IPS-18a (cell line): Measurements from ENCODE around the gene PHF21A.

ENCODE experiments used
- H3K27ac ChIP-seq: one replicate; pipeline ENCODE4 v1.5.1; 2013; ENCODE audit warnings: low read length
- H3K27me3 ChIP-seq: one replicate; pipeline ENCODE4 v1.6.1; 2013; ENCODE audit warnings: mild to moderate bottlenecking, low read length; ENCODE audit not compliant: control insufficient read depth, insufficient read depth
- H3K36me3 ChIP-seq: one replicate; pipeline ENCODE4 v1.6.1; 2013; ENCODE audit warnings: low read depth, low read length; ENCODE audit not compliant: control insufficient read depth
- H3K4me1 ChIP-seq: one replicate; pipeline ENCODE4 v1.6.1; 2013; ENCODE audit warnings: low read depth, low read length; ENCODE audit not compliant: control insufficient read depth
- H3K4me3 ChIP-seq: one replicate; pipeline ENCODE4 v1.5.1; 2013; ENCODE audit warnings: low read length
- H3K9ac ChIP-seq: one replicate; pipeline ENCODE4 v1.6.1; 2013; ENCODE audit warnings: mild to moderate bottlenecking, low read length, moderate library complexity
- H3K9me3 ChIP-seq: one replicate; pipeline ENCODE4 v1.6.1; 2013; ENCODE audit warnings: low read depth, low read length; ENCODE audit not compliant: control insufficient read depth

PHF21A gene

DNA sequence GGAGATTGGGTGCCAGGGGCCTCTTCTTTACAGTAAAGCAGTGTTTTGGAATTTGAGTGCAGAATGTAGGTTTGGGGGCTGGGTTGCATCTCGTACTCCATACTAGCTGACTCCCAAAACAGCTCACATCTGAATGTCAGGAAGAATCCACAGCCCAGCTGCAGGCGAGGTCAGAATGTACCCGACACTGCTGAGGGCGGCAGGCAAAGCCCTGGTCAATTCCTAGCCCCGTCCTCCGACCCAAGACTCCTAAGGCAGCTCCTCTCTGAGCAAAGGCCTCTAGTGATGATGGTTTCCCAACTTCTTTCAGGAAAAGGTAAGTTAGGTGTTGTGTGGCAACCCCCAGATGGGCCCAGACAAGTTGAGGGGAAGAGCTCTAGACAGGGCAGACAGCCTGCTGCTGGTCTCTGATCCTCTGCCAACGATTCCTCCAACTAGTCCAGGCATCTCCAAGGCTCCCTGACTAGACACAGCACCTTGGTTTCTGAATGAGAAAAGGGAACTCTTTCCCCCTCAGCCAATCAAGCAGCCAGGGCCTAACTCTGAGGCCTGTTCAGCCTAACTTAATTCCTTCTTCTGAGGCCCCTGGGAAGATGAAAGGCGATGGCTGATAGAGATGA, 190.2 kb downstream of the PHF21A start:
- peaks cover 46% of the 10 kb centered on the region for H3K36me3 ChIP-seq
- H3K27ac ChIP-seq = no peak overlapping the region
- H3K9ac ChIP-seq = no peak overlapping the region
- no peak overlapping the region for H3K4me3 ChIP-seq
- no peaks in the 10 kb centered on the region for H3K27me3 ChIP-seq
- H3K4me1 ChIP-seq = no peaks in the 10 kb centered on the region
- H3K9me3 ChIP-seq = no peaks in the 10 kb centered on the region

GRCh38 chr11:45930031-45930794, 191.0 kb downstream of the PHF21A start:
- Histone ChIP-seq H3K36me3 (peaks cover 38% of the 10 kb centered on the region), H3K9me3 (no peaks in the 10 kb centered on the region), H3K27ac (no peak overlapping the region), H3K9ac (no peak overlapping the region), H3K27me3 (no peaks in the 10 kb centered on the region), H3K4me3 (no peak overlapping the region), H3K4me1 (no peaks in the 10 kb centered on the region)

DNA sequence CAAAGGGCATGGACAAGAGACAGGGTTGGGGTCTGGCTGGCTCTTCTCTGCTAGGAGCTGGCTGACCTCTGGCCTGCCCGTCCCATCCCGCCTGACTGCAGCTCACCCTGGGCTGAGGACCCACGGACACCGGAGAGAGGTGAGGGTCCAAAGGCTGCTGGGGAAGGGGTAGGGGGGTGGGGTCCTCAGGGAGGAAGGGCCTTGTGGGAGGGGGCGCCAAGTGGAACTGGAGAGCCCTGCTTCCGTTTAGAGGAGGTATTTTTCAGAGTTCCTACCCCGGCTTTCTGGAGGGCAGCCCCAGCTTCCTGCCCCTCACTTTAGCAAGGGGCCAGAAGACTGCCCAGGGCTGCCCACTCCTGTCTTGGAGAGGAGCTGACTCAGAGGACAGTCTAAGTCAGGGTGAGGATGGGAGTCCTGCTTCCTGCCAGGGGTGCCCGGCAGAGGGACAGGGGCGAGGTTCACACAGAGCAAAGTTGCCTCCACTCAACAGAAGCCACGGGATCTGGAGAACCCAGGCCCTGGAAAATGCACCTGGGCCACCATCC, 191.7 kb downstream of the PHF21A start:
- no peak overlapping the region for H3K9ac ChIP-seq
- H3K27me3 ChIP-seq = no peaks in the 10 kb centered on the region
- peaks cover 36% of the 10 kb centered on the region for H3K36me3 ChIP-seq
- no peaks in the 10 kb centered on the region for H3K4me1 ChIP-seq
- no peaks in the 10 kb centered on the region for H3K9me3 ChIP-seq
- H3K27ac ChIP-seq = no peak overlapping the region
- H3K4me3 ChIP-seq = no peak overlapping the region

DNA sequence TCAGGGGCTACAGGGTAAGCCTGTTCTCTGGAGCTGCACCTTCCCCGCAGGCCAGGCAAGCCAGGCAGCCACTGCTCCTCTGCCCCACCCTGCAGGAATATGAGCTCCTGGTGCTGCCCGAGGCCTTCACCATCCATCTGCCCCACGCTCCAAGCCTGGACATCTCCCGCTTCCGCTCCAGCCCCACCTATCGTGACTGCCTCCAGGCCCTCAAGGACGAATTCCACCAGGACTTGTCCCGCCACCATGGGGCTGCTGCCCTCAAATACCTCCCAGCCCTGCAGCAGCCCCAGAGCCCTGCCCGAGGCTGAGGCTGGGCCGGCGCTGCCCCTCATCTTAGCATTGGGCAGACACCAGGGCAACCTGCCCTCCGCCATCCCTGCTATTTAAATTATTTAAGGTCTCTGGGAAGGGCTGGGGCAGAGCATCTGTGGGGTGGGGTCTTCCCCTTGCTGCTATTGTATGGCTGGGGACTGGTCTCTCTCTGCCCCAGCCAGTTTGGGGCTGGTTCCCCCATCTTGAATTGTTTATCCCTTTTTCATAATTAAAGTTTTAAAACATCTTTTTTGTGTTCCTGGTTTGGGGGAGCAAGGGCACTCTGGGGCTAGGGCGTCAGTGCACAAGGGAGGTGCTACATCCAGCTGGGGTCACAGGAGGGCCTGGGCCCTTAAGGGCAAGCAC, 192.6 kb downstream of the PHF21A start:
- H3K9ac ChIP-seq = no peak overlapping the region
- peaks cover 31% of the 10 kb centered on the region for H3K36me3 ChIP-seq

GRCh38 chr11:45927684-45928413, 193.4 kb downstream of the PHF21A start:
- Histone ChIP-seq H3K4me3 (no peak overlapping the region), H3K27ac (no peak overlapping the region), H3K27me3 (peaks cover 5% of the 10 kb centered on the region), H3K9ac (no peak overlapping the region), H3K36me3 (peaks cover 23% of the 10 kb centered on the region), H3K9me3 (no peaks in the 10 kb centered on the region), H3K4me1 (no peaks in the 10 kb centered on the region)

More for the DNA sequence above, 192.6 kb downstream of the PHF21A start:
- Histone ChIP-seq H3K27ac (no peak overlapping the region), H3K4me3 (no peak overlapping the region), H3K4me1 (no peaks in the 10 kb centered on the region), H3K27me3 (no peaks in the 10 kb centered on the region), H3K9me3 (no peaks in the 10 kb centered on the region)

DNA sequence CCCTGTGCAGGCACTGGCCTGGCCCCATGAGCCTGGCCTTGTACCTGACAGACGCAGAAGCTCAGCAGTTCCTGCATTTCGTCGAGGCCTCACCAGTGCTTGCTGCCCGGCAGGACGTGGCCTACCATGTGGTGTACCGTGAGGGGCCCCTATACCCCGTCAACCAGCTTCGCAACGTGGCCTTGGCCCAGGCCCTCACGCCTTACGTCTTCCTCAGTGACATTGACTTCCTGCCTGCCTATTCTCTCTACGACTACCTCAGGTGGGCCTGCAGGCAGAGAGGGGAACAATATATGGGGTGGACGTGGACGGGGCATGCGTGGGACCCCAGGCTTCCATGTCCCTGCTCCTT, 193.9 kb downstream of the PHF21A start:
- no peak overlapping the region for H3K27ac ChIP-seq
- peaks cover 22% of the 10 kb centered on the region for H3K36me3 ChIP-seq
- H3K9ac ChIP-seq = no peak overlapping the region
- no peaks in the 10 kb centered on the region for H3K9me3 ChIP-seq
- H3K27me3 ChIP-seq = peaks cover 5% of the 10 kb centered on the region
- no peak overlapping the region for H3K4me3 ChIP-seq
- no peaks in the 10 kb centered on the region for H3K4me1 ChIP-seq

- Histone ChIP-seq H3K27me3 (peaks cover 5% of the 10 kb centered on the region), H3K9ac (no peak overlapping the region), H3K36me3 (peaks cover 22% of the 10 kb centered on the region), H3K9me3 (no peaks in the 10 kb centered on the region), H3K27ac (no peak overlapping the region), H3K4me3 (no peak overlapping the region), H3K4me1 (no peaks in the 10 kb centered on the region)
Observed at GRCh38 chr11:45926536-45927331, 194.5 kb downstream of the PHF21A start.

- H3K27ac ChIP-seq = no peak overlapping the region
- H3K4me3 ChIP-seq = no peak overlapping the region
- peaks cover 5% of the 10 kb centered on the region for H3K4me1 ChIP-seq
- peaks cover 9% of the 10 kb centered on the region for H3K27me3 ChIP-seq
- H3K9me3 ChIP-seq = no peaks in the 10 kb centered on the region
- H3K36me3 ChIP-seq = peaks cover 22% of the 10 kb centered on the region
- no peak overlapping the region for H3K9ac ChIP-seq
Observed at GRCh38 chr11:45926001-45926401, 195.3 kb downstream of the PHF21A start.

DNA sequence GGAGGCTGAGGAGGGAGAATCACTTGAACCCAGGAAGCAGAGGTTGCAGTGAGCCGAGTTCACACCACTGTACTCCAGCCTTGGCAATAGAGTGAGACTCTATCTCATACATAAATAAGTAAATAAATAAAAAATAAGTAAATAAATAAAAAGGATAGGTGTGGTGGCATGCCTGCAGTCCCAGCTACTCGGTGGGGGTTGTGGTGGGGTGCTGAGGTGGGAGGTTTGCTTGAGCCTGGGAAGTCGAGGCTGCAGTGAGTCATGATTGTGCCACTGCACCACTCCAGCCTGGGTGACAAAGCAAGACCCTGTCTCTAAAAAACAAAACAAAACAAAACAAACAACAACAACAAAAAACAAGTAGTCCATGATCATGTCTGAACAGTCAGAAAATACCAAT, 195.7 kb downstream of the PHF21A start:
- Histone ChIP-seq H3K27ac (no peak overlapping the region), H3K36me3 (peaks cover 22% of the 10 kb centered on the region), H3K4me1 (peaks cover 9% of the 10 kb centered on the region), H3K4me3 (no peak overlapping the region), H3K27me3 (peaks cover 14% of the 10 kb centered on the region), H3K9me3 (no peaks in the 10 kb centered on the region), H3K9ac (no peak overlapping the region)

- Histone ChIP-seq H3K9me3 (no peaks in the 10 kb centered on the region), H3K36me3 (peaks cover 22% of the 10 kb centered on the region), H3K4me3 (no peak overlapping the region), H3K9ac (no peak overlapping the region), H3K4me1 (peaks cover 16% of the 10 kb centered on the region), H3K27me3 (peaks cover 15% of the 10 kb centered on the region), H3K27ac (no peak overlapping the region)
Observed at GRCh38 chr11:45924927-45925326, 196.3 kb downstream of the PHF21A start.
